Neural cell (in vitro differentiated cells): Measurements from ENCODE around the gene CRACR2B. TPM values are rescaled to one million over a fixed set of nuclear protein-coding genes. Genes with fewer than 3 reads are reported as not detected.

Source experiments
- H2AFZ ChIP-seq: fragments of 200-600, 300-800 bp; sonication (generic), shearing (Covaris generic); 2 replicates; pipeline ENCODE4 v1.6.0; 2014; ENCODE audit warnings: low read depth, mild to moderate bottlenecking, antibody characterized with exemption, low read length, moderate library complexity
- H3F3A ChIP-seq: fragments of 200-600 bp; shearing (Covaris generic); 2 replicates; pipeline ENCODE4 v1.6.1; 2016; ENCODE audit warnings: mild to moderate bottlenecking, moderate library complexity, mixed read lengths, antibody characterized with exemption, low read length; ENCODE audit not compliant: insufficient read depth, poor library complexity, severe bottlenecking
- H3K27ac ChIP-seq: fragments of 200-600, 300-800 bp; sonication (generic), shearing (Covaris generic); 2 replicates; pipeline ENCODE4 v1.5.1; 2014; ENCODE audit warnings: mild to moderate bottlenecking, low read length, moderate library complexity
- H3K27me3 ChIP-seq: fragments of 300-800, 200-600 bp; sonication (generic), shearing (Covaris generic); 2 replicates; pipeline ENCODE4 v1.6.0; 2014; ENCODE audit warnings: mild to moderate bottlenecking, low read depth, low read length, moderate library complexity; ENCODE audit not compliant: insufficient read depth
- H3K36me3 ChIP-seq: fragments of 300-800, 200-600 bp; sonication (generic), shearing (Covaris generic); 2 replicates; pipeline ENCODE4 v1.5.1; 2014; ENCODE audit warnings: mild to moderate bottlenecking, antibody characterized with exemption, low read length, moderate library complexity; ENCODE audit not compliant: insufficient read depth
- H3K4me2 ChIP-seq: fragments of 300-800, 200-600 bp; sonication (generic), shearing (Covaris generic); 2 replicates; pipeline ENCODE4 v1.6.0; 2014; ENCODE audit warnings: mild to moderate bottlenecking, low read length
- H3K4me3 ChIP-seq: fragments of 300-800, 200-600 bp; sonication (generic), shearing (Covaris generic); 2 replicates; pipeline ENCODE4 v1.5.1; 2014; ENCODE audit warnings: mild to moderate bottlenecking, low read length, moderate library complexity
- H3K79me2 ChIP-seq: fragments of 200-600 bp; shearing (Covaris generic); replicated peaks from 2 replicates; pipeline ENCODE4 v1.6.0; 2014; ENCODE audit warnings: mild to moderate bottlenecking, low read length, moderate library complexity; ENCODE audit not compliant: insufficient read depth
- H3K9ac ChIP-seq: fragments of 300-800, 200-600 bp; sonication (generic), shearing (Covaris generic); 2 replicates; pipeline ENCODE4 v1.6.1; 2016; ENCODE audit warnings: mild to moderate bottlenecking, low read length, mixed read lengths
- H3K9me2 ChIP-seq: fragments of 200-600 bp; shearing (Covaris generic); 2 replicates; pipeline ENCODE4 v1.6.1; 2016; ENCODE audit warnings: mild to moderate bottlenecking, low read length, mixed read lengths; ENCODE audit not compliant: insufficient read depth
- H3K9me3 ChIP-seq: fragments of 200-600, 300-800 bp; sonication (generic), shearing (Covaris generic); 2 replicates; pipeline ENCODE4 v1.6.1; 2016; ENCODE audit warnings: mild to moderate bottlenecking, mixed run types, low read length, moderate library complexity, mixed read lengths
- H4K20me1 ChIP-seq: fragments of 200-600 bp; shearing (Covaris generic); 2 replicates; pipeline ENCODE4 v1.6.1; 2016; ENCODE audit warnings: mild to moderate bottlenecking, mixed run types; ENCODE audit not compliant: insufficient read depth
- CTCF ChIP-seq: fragments of 450-650 bp; IDR thresholded peaks from 2 replicates; pipeline ENCODE4 v1.5.1; 2014; ENCODE audit warnings: antibody characterized with exemption, mild to moderate bottlenecking, moderate library complexity; ENCODE audit not compliant: poor library complexity, severe bottlenecking
- EP300 ChIP-seq: fragments of 450-650 bp; conservative IDR thresholded peaks from 2 replicates; pipeline ENCODE4 v1.6.1; 2014; ENCODE audit warnings: antibody characterized with exemption, mild to moderate bottlenecking, moderate library complexity; ENCODE audit not compliant: poor library complexity, severe bottlenecking
- EZH2 ChIP-seq: fragments of 200-600, 300-800 bp; shearing (Covaris generic), sonication (generic); IDR thresholded peaks from 2 replicates; pipeline ENCODE4 v1.6.1; 2014; ENCODE audit warnings: antibody characterized with exemption, low read length, borderline replicate concordance, mild to moderate bottlenecking; ENCODE audit not compliant: insufficient read depth, poor library complexity, severe bottlenecking
- MXI1 ChIP-seq: fragments of 450-650 bp; conservative IDR thresholded peaks from 2 replicates; pipeline ENCODE4 v1.6.1; 2014; ENCODE audit warnings: antibody characterized with exemption, mild to moderate bottlenecking; ENCODE audit not compliant: poor library complexity, severe bottlenecking
- POLR2AphosphoS5 ChIP-seq: IDR thresholded peaks from 2 replicates; pipeline ENCODE4 v1.6.1; 2012
- RAD21 ChIP-seq: fragments of 450-650 bp; conservative IDR thresholded peaks from 2 replicates; pipeline ENCODE4 v1.6.1; 2014; ENCODE audit warnings: antibody characterized with exemption, mild to moderate bottlenecking, moderate library complexity
- REST ChIP-seq: IDR thresholded peaks from 2 replicates; pipeline ENCODE4 v1.6.1; 2012; ENCODE audit warnings: borderline replicate concordance
- SMC3 ChIP-seq: fragments of 450-650 bp; conservative IDR thresholded peaks from 2 replicates; pipeline ENCODE4 v1.6.1; 2014; ENCODE audit warnings: antibody characterized with exemption, mild to moderate bottlenecking, moderate library complexity; ENCODE audit not compliant: poor library complexity
- TAF1 ChIP-seq: IDR thresholded peaks from 2 replicates; pipeline ENCODE4 v1.6.1; 2012; ENCODE audit warnings: low read depth
- polyA plus RNA-seq: library from polyadenylated mRNA; depleted of rRNA; stranded (reverse); fragments of >200 nt; gene quantifications from 2 replicates; pipeline ENCODE4 v1.2.3, GENCODE V29; 2014

CRACR2B gene
- polyA plus RNA-seq, 1 donor from 2014 or later, result 1.2 TPM

GRCh38 chr11:869399-870126 lies 41.8 kb downstream of the CRACR2B start:
- Histone ChIP-seq H3K9me3 (no peaks in the 10 kb centered on the region), H3K79me2 (no peaks in the 10 kb centered on the region), H3K9ac (no peak overlapping the region), H3K9me2 (no peaks in the 10 kb centered on the region), H3K27me3 (no peaks in the 10 kb centered on the region), H3K27ac (no peak overlapping the region), H3K36me3 (no peaks in the 10 kb centered on the region), H4K20me1 (no peaks in the 10 kb centered on the region), H3K4me3 (no peak overlapping the region), H2AFZ (no peak overlapping the region), H3K4me2 (no peak overlapping the region), H3F3A (no peaks in the 10 kb centered on the region)
- no peak for TF ChIP-seq SMC3
- no peak for TF ChIP-seq EZH2
- no peak for TF ChIP-seq REST
- TF ChIP-seq MXI1, result no peak
- no peak for TF ChIP-seq TAF1
- TF ChIP-seq RAD21, result no peak
- no peak for TF ChIP-seq POLR2AphosphoS5
- TF ChIP-seq CTCF, result no peak
- TF ChIP-seq EP300, result no peak

- Histone ChIP-seq H3K4me2 (no peak overlapping the region), H3K9me2 (no peaks in the 10 kb centered on the region), H2AFZ (no peak overlapping the region), H3K4me3 (no peak overlapping the region), H4K20me1 (no peaks in the 10 kb centered on the region), H3K79me2 (no peaks in the 10 kb centered on the region), H3K9me3 (no peaks in the 10 kb centered on the region), H3K36me3 (no peaks in the 10 kb centered on the region), H3K27ac (no peak overlapping the region), H3K9ac (no peak overlapping the region), H3K27me3 (no peaks in the 10 kb centered on the region), H3F3A (no peaks in the 10 kb centered on the region)
- TF ChIP-seq SMC3 (no peak), REST (no peak), MXI1 (no peak), RAD21 (no peak), EZH2 (no peak)
Observed at GRCh38 chr11:870127-870413, 42.4 kb downstream of the CRACR2B start.
